HFFc6 (cell line): ENCODE results near the gene CCNB3. TPM values are rescaled to one million over a fixed set of nuclear protein-coding genes. Genes with fewer than 3 reads are reported as not detected.

ENCODE experiments used
- DNase-seq: peaks from one replicate; pipeline ENCODE4 v3.0.0-alpha.2; 2018
- H3K27ac Mint-ChIP-seq: 2 replicates; pipeline ENCODE4 v1.8.0; 2020; ENCODE audit warnings: mild to moderate bottlenecking, mixed read lengths
- H3K27me3 Mint-ChIP-seq: 2 replicates; pipeline ENCODE4 v1.8.0; 2021; ENCODE audit warnings: mild to moderate bottlenecking, moderate library complexity, mixed read lengths; ENCODE audit not compliant: insufficient read depth
- H3K36me3 Mint-ChIP-seq: 2 replicates; pipeline ENCODE4 v1.8.0; 2021; ENCODE audit warnings: low read depth, mixed read lengths
- H3K4me1 Mint-ChIP-seq: 2 replicates; pipeline ENCODE4 v1.8.0; 2020; ENCODE audit warnings: low read depth, mixed read lengths
- H3K4me3 Mint-ChIP-seq: 2 replicates; pipeline ENCODE4 v1.8.0; 2020; ENCODE audit warnings: mild to moderate bottlenecking, moderate library complexity, mixed read lengths
- H3K9me3 Mint-ChIP-seq: 2 replicates; pipeline ENCODE4 v1.8.0; 2020; ENCODE audit warnings: mild to moderate bottlenecking, mixed read lengths
- long read RNA-seq: library from polyadenylated mRNA; unstranded; transcript quantifications from one replicate; pipeline ENCODE4 v2.0.0, GENCODE V29; 2019
- total RNA-seq, 6 experiments: library from RNA; stranded (reverse); fragmentation: NEBNext Ultra II Directional; extraction: Animal tissue kit (Norgen Biotek cat#: 25700); gene quantifications; 2 replicates in 1 of 6; 3 replicates in 5 of 6; pipeline ENCODE4 v1.2.3, GENCODE V29; 2021
- TF ChIP-seq, protein P1 (sequence below): fragments of 200-600 bp; sonication (generic); IDR thresholded peaks from 2 replicates; pipeline ENCODE4 v1.5.0; 2021; ENCODE audit warnings: antibody characterized with exemption, mild to moderate bottlenecking

CCNB3 gene, protein sequence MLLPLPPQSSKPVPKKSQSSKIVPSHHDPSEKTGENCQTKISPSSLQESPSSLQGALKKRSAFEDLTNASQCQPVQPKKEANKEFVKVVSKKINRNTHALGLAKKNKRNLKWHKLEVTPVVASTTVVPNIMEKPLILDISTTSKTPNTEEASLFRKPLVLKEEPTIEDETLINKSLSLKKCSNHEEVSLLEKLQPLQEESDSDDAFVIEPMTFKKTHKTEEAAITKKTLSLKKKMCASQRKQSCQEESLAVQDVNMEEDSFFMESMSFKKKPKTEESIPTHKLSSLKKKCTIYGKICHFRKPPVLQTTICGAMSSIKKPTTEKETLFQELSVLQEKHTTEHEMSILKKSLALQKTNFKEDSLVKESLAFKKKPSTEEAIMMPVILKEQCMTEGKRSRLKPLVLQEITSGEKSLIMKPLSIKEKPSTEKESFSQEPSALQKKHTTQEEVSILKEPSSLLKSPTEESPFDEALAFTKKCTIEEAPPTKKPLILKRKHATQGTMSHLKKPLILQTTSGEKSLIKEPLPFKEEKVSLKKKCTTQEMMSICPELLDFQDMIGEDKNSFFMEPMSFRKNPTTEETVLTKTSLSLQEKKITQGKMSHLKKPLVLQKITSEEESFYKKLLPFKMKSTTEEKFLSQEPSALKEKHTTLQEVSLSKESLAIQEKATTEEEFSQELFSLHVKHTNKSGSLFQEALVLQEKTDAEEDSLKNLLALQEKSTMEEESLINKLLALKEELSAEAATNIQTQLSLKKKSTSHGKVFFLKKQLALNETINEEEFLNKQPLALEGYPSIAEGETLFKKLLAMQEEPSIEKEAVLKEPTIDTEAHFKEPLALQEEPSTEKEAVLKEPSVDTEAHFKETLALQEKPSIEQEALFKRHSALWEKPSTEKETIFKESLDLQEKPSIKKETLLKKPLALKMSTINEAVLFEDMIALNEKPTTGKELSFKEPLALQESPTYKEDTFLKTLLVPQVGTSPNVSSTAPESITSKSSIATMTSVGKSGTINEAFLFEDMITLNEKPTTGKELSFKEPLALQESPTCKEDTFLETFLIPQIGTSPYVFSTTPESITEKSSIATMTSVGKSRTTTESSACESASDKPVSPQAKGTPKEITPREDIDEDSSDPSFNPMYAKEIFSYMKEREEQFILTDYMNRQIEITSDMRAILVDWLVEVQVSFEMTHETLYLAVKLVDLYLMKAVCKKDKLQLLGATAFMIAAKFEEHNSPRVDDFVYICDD (N-terminal part only)
- total RNA-seq: under 1 TPM; 0.05 to 0.19 (median 0.16) TPM
- long read RNA-seq: 0 reads

DNA sequence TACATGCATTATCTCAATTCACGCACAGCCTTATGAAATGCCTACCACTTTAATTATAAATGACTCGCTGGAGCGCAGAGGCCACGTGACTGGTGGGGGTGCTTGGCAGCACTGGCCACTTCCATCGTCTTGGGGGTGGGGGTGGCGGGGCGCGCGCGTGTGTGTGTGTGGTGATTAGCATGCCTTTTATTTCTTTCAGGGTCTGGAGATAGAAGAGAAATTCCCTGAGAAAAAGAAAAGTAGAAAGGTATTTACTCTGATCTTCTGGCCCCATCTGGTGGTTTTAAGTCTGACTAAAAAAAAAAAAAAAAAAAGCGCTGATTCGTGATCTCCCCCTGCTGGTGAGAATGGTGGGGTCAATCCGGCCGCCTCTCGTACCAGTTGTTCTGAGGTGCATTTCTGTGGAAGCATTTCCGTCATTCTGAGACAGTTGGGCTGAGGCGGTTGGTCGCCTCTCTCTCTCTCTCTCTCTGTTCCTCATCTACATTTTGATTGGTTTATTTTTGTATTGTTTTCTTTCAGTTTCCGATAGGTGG lies at the start of gene CCNB3:
TSS of gene CCNB3 (plus strand) at position 402 of the 536 bp plus-strand sequence. CDS start 80,399 bp downstream, outside the sequence.
- peak; percentile 67 for DNase-seq
- H3K36me3 Mint-ChIP-seq: no peaks in the 10 kb centered on the region
- H3K4me1 Mint-ChIP-seq: peaks cover 14% of the 10 kb centered on the region
- TF ChIP-seq, protein P1, sequence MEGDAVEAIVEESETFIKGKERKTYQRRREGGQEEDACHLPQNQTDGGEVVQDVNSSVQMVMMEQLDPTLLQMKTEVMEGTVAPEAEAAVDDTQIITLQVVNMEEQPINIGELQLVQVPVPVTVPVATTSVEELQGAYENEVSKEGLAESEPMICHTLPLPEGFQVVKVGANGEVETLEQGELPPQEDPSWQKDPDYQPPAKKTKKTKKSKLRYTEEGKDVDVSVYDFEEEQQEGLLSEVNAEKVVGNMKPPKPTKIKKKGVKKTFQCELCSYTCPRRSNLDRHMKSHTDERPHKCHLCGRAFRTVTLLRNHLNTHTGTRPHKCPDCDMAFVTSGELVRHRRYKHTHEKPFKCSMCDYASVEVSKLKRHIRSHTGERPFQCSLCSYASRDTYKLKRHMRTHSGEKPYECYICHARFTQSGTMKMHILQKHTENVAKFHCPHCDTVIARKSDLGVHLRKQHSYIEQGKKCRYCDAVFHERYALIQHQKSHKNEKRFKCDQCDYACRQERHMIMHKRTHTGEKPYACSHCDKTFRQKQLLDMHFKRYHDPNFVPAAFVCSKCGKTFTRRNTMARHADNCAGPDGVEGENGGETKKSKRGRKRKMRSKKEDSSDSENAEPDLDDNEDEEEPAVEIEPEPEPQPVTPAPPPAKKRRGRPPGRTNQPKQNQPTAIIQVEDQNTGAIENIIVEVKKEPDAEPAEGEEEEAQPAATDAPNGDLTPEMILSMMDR: peak; percentile 79
- peak within 1 kb of the TSS; percentile 87 for H3K4me3 Mint-ChIP-seq
- no peaks in the 10 kb centered on the region for H3K9me3 Mint-ChIP-seq
- peak within 1 kb of the TSS; percentile 77 for H3K27ac Mint-ChIP-seq
- H3K27me3 Mint-ChIP-seq: no peaks in the 10 kb centered on the region

DNA sequence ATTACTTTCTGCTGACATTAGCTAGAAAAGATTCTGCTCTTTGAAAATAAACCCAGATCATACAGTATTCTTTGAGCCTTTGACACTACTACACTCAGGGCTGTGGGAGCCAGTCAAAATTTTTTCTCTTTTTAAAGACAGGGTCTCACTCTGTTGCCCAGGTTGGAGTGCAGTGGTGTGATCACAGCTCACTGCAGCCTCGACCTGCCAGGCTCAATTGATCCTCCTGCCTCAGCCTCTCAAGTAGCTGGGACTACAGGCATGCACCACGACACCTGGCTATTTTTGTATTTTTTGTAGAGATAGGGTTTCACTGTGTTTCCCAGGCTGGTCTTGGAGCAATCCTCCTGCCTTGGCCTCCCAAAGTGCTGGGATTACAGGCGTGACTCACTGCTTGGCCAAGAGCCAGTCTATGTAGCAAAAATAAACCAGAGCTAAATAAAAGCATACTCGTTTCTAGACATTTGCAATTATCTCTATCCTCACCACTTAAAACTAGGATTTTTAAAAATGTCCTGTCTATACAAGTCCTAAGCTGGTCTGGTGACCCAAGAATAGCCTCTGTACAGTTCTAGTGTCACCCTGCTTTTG lies 46.9 kb upstream of the CCNB3 start:
- Mint-ChIP-seq H3K36me3 (no peaks in the 10 kb centered on the region), H3K4me1 (no peaks in the 10 kb centered on the region), H3K9me3 (no peaks in the 10 kb centered on the region), H3K4me3 (no peak overlapping the region), H3K27ac (no peak overlapping the region), H3K27me3 (no peaks in the 10 kb centered on the region)
- TF ChIP-seq, protein P1: no peak
- no peak for DNase-seq

DNA sequence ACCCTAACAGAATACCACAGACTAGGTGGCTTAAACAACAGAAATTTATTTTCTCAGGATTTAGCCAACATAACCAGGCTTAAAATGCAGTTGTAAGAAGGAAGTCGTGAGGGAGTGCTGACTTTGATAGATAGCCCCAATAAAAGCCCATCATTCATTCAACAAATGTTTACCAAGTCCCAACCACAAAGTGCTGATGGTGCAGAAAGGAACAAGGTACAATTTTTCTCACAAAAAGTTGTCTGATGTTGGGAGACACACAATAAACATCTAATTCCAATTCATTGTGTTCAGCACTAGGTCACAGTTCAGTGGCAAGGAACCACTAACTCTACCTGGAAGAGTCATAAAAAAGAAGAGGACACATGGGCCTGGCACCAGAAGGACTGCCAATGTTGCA lies 46.0 kb upstream of the CCNB3 start:
- no peaks in the 10 kb centered on the region for H3K36me3 Mint-ChIP-seq
- H3K4me3 Mint-ChIP-seq: no peak overlapping the region
- no peaks in the 10 kb centered on the region for H3K9me3 Mint-ChIP-seq
- H3K4me1 Mint-ChIP-seq: no peaks in the 10 kb centered on the region
- no peak overlapping the region for H3K27ac Mint-ChIP-seq
- no peak for DNase-seq
- no peaks in the 10 kb centered on the region for H3K27me3 Mint-ChIP-seq
- TF ChIP-seq, protein P1: no peak

DNA sequence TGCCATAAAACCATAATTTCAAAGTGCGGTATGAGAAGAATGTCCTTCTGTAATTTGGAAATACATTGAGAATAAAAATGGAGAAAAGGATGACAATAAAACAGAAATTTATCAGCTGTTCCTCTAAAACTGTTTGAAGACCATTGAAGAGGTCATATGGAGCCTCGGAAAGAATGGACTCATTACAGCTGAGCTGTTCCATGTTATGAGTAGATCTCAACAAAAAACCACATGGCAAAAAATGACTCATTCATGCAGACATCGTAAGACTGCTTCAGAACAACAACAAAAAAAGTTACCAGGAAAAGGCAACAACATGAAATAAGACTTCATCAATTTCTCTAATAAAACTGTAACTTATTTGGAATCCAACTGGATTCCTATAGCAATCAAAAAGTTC lies 43.4 kb upstream of the CCNB3 start:
- no peak overlapping the region for H3K4me3 Mint-ChIP-seq
- no peaks in the 10 kb centered on the region for H3K9me3 Mint-ChIP-seq
- TF ChIP-seq, protein P1: no peak
- no peaks in the 10 kb centered on the region for H3K4me1 Mint-ChIP-seq
- H3K36me3 Mint-ChIP-seq: no peaks in the 10 kb centered on the region
- no peak overlapping the region for H3K27ac Mint-ChIP-seq
- H3K27me3 Mint-ChIP-seq: no peaks in the 10 kb centered on the region
- no peak for DNase-seq
